GM18520 (cell line): Measurements from ENCODE around the gene MLXIP.

Experiments
- ATAC-seq: cut with Tn5 transposase; IDR thresholded peaks from one replicate; pipeline ENCODE4 v1.9.1; 2021; ENCODE audit not compliant: unreplicated experiment

Gene MLXIP

DNA sequence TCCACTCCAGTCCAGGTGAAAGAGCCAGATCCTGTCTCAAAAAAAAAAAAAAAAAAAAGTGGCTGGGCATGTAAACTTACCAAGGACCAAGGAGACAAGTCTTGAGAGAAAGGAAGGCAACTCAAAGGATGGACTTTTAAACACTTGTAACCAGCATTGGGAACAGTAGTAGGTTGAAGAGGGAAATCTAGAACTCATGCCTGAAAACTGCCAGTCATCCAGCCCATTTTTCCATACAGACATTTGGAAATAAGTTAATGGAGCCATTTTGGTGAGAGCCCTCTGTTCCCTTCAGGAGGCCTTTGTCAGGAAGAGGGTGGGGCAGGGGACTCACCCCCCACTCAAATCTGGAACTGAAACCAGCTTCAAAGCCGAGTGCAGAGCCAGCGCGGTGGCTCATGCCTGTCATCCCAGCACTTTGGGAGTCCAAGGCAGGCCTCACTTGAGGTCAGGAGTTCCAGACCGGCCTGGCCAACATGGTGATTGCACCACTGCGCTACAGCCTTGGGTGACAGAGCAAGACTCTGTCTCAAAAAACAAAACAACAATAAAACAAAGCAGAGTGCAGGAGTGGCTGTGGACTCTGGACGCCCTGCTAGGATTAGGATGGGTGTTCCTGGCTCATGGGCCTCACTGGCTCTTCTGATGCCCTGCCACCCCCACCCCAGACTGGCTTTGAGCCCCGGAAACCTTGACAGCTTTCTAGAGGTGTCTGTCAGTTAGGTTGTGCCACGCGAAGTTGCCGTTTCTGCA is 1.6 kb upstream of the MLXIP start:
- no peak for ATAC-seq

- ATAC-seq, result no peak
These were observed 526 bp downstream of the MLXIP start for GRCh38 chr12:122079033-122079531.

DNA sequence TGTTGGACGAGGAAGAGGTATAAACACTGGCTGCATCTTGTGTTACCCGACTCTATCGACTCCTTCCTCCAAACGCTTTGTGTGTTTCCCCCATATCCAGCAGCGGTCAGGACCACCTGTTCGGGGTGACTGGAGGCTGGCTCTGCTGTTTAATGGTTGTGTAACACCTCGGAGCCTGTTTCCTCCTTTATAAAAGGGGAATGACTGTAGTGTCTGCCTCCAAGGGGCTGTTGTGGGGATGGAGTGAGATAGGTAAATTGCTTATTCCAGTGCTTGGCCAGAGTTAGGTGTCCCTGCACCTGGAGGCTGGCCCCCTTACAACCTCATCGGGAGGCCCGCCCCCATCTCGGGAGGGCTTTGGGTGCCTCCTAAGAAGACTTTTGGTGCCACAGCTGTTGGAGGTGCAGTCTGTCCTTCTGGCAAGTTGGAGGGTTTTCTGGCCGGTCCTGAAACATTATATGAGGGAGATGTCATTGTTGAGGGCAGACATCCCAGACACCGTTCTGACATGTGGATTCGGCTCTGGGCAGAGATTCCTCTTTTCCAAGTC is 1.1 kb downstream of the MLXIP start:
- no peak for ATAC-seq

DNA sequence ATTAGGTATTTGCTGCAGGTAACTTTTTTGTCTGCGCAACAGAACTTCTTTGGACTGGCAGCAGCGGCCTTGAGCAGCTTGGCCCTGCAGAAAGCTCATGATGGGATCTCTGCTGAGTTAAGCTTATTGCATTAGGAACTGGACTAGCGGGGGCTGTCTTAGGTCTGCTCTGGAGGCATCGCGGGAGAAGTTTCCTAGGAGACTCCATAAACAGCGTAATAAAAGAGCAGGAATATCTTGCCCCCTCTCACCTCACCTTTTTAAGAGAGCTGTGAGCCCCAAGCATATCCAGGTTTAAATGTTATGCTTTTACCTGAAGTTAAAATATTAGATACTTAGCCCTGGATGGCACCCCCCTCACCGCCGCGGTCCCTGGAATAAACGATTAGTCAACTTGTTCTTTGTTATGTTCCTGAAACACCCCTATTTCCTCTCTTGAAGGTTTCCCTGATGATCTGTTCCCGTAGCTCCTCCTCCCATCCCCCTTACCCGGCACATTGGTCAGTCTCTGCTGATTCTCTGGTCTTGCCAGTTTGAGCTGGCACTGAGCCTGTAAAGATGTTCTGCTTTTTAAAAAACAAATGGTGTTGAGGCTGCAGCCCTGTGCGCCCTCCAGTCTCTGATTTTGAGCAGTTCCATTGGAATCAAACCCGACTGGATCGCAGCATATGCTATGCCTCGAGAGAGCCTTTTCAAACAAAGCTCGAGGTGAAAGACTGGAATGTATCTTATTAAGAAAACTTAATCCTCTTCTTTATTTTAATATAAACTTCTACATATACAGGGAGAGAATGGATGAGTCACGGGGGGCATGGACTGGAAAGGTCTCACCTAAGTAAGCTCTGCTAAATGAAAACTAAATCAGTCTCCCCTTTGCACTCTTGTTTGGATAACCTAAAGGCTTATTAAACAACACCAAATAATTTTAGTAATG is 1.9 kb downstream of the MLXIP start:
- no peak for ATAC-seq

GRCh38 chr12:122081083-122081696 is 2.6 kb downstream of the MLXIP start:
- ATAC-seq, result no peak

GRCh38 chr12:122081697-122082221 is 3.2 kb downstream of the MLXIP start:
- no peak for ATAC-seq

GRCh38 chr12:122082621-122083356 is 4.2 kb downstream of the MLXIP start:
- ATAC-seq, result no peak

DNA sequence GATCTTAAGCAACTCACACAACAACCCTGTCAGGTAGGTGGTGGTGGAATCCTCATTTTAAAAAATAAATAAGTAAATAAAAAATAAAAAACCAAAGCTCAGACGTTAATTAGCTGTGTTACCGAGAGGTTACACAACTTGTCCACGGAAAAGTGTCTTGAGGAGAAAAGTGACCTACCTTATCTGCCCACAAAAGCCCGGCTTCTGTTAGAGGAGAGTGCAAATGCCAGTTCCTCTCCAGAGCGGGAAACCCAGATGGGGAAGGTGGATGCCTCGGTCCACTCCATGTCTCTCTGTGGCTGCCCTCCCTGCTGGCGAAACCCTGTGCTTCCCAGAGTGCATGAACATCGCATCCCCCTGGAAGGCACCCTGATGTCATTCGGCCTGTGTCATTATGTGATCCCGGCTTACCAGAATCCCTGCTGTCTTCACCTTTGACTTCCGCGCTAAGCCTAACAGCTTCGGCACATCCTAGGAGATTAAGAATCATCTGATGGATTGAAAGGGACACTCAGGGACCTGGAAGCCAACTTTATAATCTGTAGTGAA is 6.4 kb downstream of the MLXIP start:
- ATAC-seq, result no peak

DNA sequence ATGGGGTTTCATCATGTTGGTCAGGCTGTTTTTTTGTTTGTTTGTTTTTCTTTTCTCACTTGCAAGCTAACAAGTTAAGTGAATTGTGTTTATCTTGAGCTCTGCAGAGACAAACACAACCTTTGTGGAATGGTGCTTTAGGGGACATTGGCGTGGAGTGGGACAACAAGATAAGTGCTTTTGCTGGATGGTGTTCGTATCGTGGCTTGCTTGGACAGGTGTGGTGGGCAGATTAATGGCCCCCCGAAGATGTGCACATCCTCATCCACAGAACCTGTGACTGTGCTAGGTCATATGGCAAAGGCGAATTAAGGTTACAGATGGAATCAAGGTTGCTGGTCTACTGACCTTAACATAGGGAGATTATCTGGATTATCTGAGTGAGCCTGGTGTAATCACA is 7.0 kb downstream of the MLXIP start:
- ATAC-seq, result no peak

GRCh38 chr12:122086116-122086515 is 7.6 kb downstream of the MLXIP start:
- ATAC-seq, result no peak

- ATAC-seq, result no peak
These were observed 8.2 kb downstream of the MLXIP start for GRCh38 chr12:122086641-122087285.

DNA sequence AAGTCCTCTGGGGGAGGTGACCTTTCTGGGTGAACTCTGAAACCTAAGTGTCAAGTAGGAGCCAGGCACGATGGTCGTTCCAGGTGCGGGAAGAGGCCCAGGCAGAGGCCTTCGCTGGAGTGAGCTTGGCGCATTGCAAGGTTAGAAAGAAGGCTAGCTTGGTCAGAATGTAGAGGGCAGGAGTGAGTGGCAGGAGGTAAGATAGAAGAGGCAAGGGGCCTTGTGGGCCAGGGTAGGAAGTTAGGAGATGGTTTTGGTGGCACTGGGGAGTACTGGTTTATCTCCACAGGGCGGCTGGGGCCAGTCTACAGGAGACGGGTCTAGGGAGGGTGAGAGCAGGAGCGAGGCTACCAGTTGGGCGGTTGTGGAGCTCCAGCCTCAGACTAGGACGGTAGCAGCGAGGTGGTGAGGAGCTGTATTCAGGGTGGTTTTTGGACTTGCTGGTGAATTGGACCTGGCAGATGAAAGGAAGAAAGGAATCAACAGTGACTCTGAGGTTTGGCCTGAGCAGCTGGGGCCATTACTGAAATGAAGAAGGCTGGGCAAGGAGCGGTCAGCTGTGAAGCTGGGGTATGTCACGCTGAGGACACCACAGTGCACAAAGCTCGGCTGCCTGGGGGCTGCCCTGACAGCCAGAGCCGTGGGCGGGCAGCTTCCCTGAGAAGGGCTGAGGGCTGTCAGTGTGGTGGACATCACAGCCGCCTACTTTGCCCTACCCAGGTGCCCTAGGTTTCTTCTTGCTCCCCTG is 9.0 kb downstream of the MLXIP start:
- ATAC-seq, result no peak

DNA sequence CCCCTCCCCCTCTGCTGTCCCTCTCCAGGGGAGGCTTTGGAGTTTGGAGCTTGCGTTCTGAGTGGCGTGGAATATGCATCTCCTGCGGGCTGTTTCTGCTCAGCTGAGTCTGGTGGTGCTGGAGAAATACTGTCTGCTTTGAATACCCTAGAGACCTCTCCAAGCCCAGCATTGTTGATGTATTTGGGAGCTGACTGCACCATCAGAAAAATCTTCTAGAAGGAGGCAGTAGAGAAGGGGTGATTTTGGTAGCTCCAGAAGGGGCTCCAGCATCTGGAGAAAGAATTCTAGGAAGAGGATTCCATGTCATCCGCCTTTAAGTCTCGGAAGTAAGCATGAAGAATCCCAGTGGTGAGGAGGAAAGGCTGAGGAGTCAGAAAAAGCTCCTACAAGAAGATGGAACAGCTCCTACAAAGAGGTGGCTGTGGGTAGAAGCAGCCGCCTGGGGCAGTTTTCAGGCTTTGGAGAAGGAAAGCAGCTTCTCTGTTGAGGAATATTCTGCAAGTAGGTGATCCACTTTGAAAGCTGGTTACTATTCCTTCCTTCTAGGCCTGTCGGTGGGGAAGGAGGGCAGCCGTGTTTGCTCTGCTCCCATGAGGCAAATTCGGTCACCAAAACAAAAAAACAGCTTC is 9.7 kb downstream of the MLXIP start:
- ATAC-seq, result no peak

- no peak for ATAC-seq
These were observed 10.5 kb downstream of the MLXIP start for GRCh38 chr12:122089077-122089476.

DNA sequence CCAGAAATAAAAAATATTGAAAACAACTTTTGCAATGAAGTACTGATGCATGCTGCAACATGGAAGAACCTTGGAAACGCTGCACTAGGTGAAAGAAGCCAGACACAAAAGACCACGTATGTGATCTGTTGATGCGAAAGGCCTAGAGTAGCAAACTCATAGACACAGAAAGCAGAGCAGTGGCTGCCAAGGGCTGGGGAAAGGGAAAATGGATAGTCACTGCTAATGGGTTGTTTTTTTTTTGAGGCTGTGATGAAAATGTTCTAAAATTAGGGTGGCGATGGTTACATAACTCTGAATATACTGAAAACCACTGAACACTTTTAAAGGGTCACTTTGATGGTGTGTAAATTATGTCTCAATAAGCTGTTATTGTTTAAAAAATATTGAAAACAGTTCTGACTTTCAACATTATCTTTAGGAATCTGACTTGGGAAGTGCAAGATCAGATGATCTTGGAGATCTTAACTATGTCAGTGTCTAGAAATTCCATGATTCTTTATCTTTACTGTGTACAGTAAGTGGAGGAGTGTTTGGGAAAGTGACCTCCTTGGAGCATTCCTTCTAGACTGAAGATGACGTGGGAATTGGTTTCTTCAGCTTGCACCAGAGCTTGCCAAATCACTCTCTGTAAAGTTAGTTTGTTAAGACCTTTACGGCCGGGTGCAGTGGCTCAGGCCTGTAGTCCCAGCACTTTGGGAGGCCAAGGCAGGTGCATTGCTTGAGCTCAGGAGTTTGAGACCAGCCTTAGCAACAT is 12.4 kb downstream of the MLXIP start:
- ATAC-seq, result no peak

GRCh38 chr12:122093098-122093883 is 14.7 kb downstream of the MLXIP start:
- ATAC-seq, result no peak
